K562 (cell line): ENCODE results near the gene FMR1. TPM values are rescaled to one million over a fixed set of nuclear protein-coding genes. Genes with fewer than 3 reads are reported as not detected.

ENCODE experiments used
- ASH1L ChIP-seq: fragments of 450-650 bp; IDR thresholded peaks from 2 replicates; pipeline ENCODE4 v1.6.1; 2018; ENCODE audit warnings: borderline replicate concordance, mild to moderate bottlenecking, low read depth; ENCODE audit not compliant: partially characterized antibody
- ESRRB ChIP-seq: fragments of 250-450 bp; sonication (Bioruptor Pico); IDR thresholded peaks from 2 replicates; pipeline ENCODE4 v1.5.0; 2020; ENCODE audit warnings: mild to moderate bottlenecking, moderate library complexity, borderline replicate concordance
- HCFC1 ChIP-seq: IDR thresholded peaks from 2 replicates; pipeline ENCODE4 v1.6.1; 2012; ENCODE audit warnings: low read depth, low read length, improper control_type of control experiment
- HDAC2 ChIP-seq: fragments of 450-650 bp; IDR thresholded peaks from 2 replicates; pipeline ENCODE4 v1.6.1; 2016; ENCODE audit warnings: mild to moderate bottlenecking
- HNRNPL ChIP-seq: fragments of 200-400 bp; formaldehyde crosslinking; IDR thresholded peaks from 2 replicates; pipeline ENCODE4 v1.6.1; 2017; ENCODE audit warnings: low read depth, mild to moderate bottlenecking, low read length
- KLF10 ChIP-seq: fragments of 250-450 bp; sonication (Bioruptor Pico); IDR thresholded peaks from 2 replicates; pipeline ENCODE4 v1.6.1; 2021; ENCODE audit warnings: matching md5 sums
- MAFG ChIP-seq: fragments of 450-650 bp; conservative IDR thresholded peaks from 2 replicates; pipeline ENCODE4 v1.6.1; 2016; ENCODE audit warnings: missing genetic modification characterization, missing compliant biosample characterization
- NCOA4 ChIP-seq: fragments of 450-650 bp; IDR thresholded peaks from 2 replicates; pipeline ENCODE4 v1.6.1; 2018; ENCODE audit warnings: mild to moderate bottlenecking; ENCODE audit not compliant: partially characterized antibody
- NFIC ChIP-seq: fragments of 450-650 bp; IDR thresholded peaks from 2 replicates; pipeline ENCODE4 v1.6.1; 2017; ENCODE audit warnings: mild to moderate bottlenecking, inconsistent platforms
- NFRKB ChIP-seq: fragments of 450-650 bp; IDR thresholded peaks from 2 replicates; pipeline ENCODE4 v1.6.1; 2016; ENCODE audit warnings: low read depth
- STAT6 ChIP-seq: sonication (generic); formaldehyde crosslinking; IDR thresholded peaks from 2 replicates; pipeline ENCODE4 v1.8.1; 2023; ENCODE audit warnings: mild to moderate bottlenecking, missing genetic modification reagents
- YBX1 ChIP-seq: fragments of 450-650 bp; IDR thresholded peaks from 2 replicates; pipeline ENCODE4 v1.7.1; 2016; ENCODE audit warnings: mild to moderate bottlenecking
- ZFP36 ChIP-seq: fragments of 150-350 bp; IDR thresholded peaks from 2 replicates; pipeline ENCODE4 v1.6.1; 2018; ENCODE audit warnings: low read length, low read depth; ENCODE audit not compliant: partially characterized antibody
- ZFP91 ChIP-seq: sonication (generic); formaldehyde crosslinking; IDR thresholded peaks from 2 replicates; pipeline ENCODE4 v1.8.0; 2022; ENCODE audit warnings: mild to moderate bottlenecking, missing genetic modification reagents
- ZNF133 ChIP-seq: fragments of 250-450 bp; sonication (Bioruptor Pico); IDR thresholded peaks from 2 replicates; pipeline ENCODE4 v1.4.0; 2020; ENCODE audit warnings: mild to moderate bottlenecking
- ZNF197 ChIP-seq: fragments of 200-800 bp; sonication (Bioruptor generic); IDR thresholded peaks from 2 replicates; pipeline ENCODE4 v1.6.1; 2016; ENCODE audit warnings: low read depth, missing genetic modification characterization, missing compliant biosample characterization
- ZNF3 ChIP-seq: fragments of 250-450 bp; sonication (Bioruptor Pico); IDR thresholded peaks from 2 replicates; pipeline ENCODE4 v1.5.0; 2021; ENCODE audit warnings: mild to moderate bottlenecking, moderate library complexity
- ZNF584 ChIP-seq: fragments of 200-800 bp; sonication (Bioruptor generic); IDR thresholded peaks from 2 replicates; pipeline ENCODE4 v1.6.1; 2016; ENCODE audit warnings: low read depth, mild to moderate bottlenecking, missing genetic modification characterization, missing compliant biosample characterization
- ZNF589 ChIP-seq: fragments of 200-800 bp; sonication (Bioruptor generic); IDR thresholded peaks from 2 replicates; pipeline ENCODE4 v1.6.1; 2016; ENCODE audit warnings: low read depth, missing genetic modification characterization, missing compliant biosample characterization
- polyA plus RNA-seq, 8 experiments: library from polyadenylated mRNA; depleted of rRNA in 4 of 8; stranded (reverse) in 5 of 8; unstranded in 3 of 8; fragments of >200 nt; fragmentation: Nextera tagmentation in 2 of 8; fragmentation: Illumina TruSeq in 1 of 8; extraction: Ambion mirVana in 2 of 8; extraction: Trizol in 1 of 8; gene quantifications; 2 replicates each; pipeline versions ENCODE4 v1.2.1 to v1.2.3, GENCODE V29; 2011 to 2014; ENCODE audit warnings: inconsistent platforms in 1 of 8, missing spikeins in 1 of 8
- total RNA-seq, 7 experiments: library from RNA; depleted of rRNA in 6 of 7; stranded (reverse); fragments of >200 nt in 6 of 7; fragmentation: Illumina TruSeq in 2 of 7; extraction: Trizol in 2 of 7; gene quantifications; 2 replicates each; pipeline versions ENCODE4 v1.2.1 to v1.2.3, GENCODE V29; 2011 to 2021; ENCODE audit warnings: low replicate concordance in 1 of 7
- TF ChIP-seq, protein P1 (sequence below): IDR thresholded peaks from 3 replicates; pipeline ENCODE4 v1.6.1; 2011; ENCODE audit warnings: borderline replicate concordance, mild to moderate bottlenecking, moderate library complexity; ENCODE audit not compliant: insufficient read length; ENCODE audit errors: extremely low read depth
- TF ChIP-seq, protein P2 (sequence below): IDR thresholded peaks from 2 replicates; pipeline ENCODE4 v1.6.1; 2014; ENCODE audit warnings: antibody characterized with exemption

FMR1 gene
- total and polyA plus RNA-seq, 9 of the 15 experiments (the other 6 are each of a cell fraction or from before 2014, with no cell fraction given) = 4.8 to 26.5 (median 20.5) TPM

DNA sequence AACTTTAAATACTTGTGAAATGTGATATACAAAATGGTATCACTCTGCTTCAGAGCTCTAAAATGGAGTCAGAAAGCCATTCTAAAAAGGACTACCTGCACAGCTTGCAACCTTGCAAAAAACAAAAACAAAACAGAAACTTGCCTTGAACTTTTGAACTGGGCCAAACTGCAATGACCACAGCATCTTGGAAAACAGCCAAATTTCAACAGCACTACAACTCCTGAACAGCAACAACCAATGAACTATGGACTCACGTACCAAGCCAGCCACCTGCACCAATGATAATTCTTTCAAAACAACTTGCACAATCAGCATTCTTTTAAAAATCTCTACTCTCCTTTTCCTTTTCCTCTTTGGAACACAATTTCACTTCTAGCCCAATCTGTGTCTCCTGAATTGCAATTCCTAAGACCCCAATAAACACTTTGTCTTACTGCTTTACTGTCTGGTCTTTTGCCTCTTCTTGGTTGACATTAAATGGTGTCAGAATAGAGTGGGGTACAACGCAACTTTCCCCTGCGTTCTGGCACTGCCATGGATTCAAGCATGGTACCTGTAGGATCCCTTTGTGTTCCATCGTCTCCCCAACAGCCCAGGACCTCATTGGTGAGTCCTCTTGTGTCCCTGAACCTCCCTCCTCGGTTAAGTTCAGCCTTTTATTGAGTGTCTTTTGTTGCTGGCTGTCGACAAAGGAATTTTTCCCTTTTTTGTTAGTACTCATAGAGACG lies 35.7 kb upstream of the FMR1 start (continued):
- TF ChIP-seq, protein P1, sequence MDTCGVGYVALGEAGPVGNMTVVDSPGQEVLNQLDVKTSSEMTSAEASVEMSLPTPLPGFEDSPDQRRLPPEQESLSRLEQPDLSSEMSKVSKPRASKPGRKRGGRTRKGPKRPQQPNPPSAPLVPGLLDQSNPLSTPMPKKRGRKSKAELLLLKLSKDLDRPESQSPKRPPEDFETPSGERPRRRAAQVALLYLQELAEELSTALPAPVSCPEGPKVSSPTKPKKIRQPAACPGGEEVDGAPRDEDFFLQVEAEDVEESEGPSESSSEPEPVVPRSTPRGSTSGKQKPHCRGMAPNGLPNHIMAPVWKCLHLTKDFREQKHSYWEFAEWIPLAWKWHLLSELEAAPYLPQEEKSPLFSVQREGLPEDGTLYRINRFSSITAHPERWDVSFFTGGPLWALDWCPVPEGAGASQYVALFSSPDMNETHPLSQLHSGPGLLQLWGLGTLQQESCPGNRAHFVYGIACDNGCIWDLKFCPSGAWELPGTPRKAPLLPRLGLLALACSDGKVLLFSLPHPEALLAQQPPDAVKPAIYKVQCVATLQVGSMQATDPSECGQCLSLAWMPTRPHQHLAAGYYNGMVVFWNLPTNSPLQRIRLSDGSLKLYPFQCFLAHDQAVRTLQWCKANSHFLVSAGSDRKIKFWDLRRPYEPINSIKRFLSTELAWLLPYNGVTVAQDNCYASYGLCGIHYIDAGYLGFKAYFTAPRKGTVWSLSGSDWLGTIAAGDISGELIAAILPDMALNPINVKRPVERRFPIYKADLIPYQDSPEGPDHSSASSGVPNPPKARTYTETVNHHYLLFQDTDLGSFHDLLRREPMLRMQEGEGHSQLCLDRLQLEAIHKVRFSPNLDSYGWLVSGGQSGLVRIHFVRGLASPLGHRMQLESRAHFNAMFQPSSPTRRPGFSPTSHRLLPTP = no peak
- TF ChIP-seq HCFC1 = no peak
- no peak for TF ChIP-seq ASH1L
- no peak for TF ChIP-seq HDAC2
- no peak for TF ChIP-seq ZFP91 (CRISPR knock-in tag)
- TF ChIP-seq KLF10 = no peak
- peak; percentile 91 for TF ChIP-seq MAFG (tag)
- TF ChIP-seq NFIC = peak; percentile 75
- TF ChIP-seq ZNF589 (CRISPR knock-in tag) = no peak
- TF ChIP-seq ESRRB (CRISPR knock-in tag) = no peak
- no peak for TF ChIP-seq YBX1
- TF ChIP-seq NCOA4 = no peak
- TF ChIP-seq HNRNPL = no peak
- no peak for TF ChIP-seq ZNF3 (CRISPR knock-in tag)
- TF ChIP-seq, protein P2, sequence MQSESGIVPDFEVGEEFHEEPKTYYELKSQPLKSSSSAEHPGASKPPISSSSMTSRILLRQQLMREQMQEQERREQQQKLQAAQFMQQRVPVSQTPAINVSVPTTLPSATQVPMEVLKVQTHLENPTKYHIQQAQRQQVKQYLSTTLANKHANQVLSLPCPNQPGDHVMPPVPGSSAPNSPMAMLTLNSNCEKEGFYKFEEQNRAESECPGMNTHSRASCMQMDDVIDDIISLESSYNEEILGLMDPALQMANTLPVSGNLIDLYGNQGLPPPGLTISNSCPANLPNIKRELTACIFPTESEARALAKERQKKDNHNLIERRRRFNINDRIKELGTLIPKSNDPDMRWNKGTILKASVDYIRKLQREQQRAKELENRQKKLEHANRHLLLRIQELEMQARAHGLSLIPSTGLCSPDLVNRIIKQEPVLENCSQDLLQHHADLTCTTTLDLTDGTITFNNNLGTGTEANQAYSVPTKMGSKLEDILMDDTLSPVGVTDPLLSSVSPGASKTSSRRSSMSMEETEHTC = no peak
- no peak for TF ChIP-seq ZFP36
- no peak for TF ChIP-seq STAT6
- no peak for TF ChIP-seq ZNF197
- TF ChIP-seq ZNF133 (CRISPR knock-in tag) = no peak
- TF ChIP-seq ZNF584 (CRISPR knock-in tag) = no peak
- TF ChIP-seq NFRKB = no peak
